Epithelial cell of proximal tubule (primary cell): ENCODE data around the gene CLRN3. TPM values are rescaled to one million over a fixed set of nuclear protein-coding genes. Genes with fewer than 3 reads are reported as not detected.

ENCODE experiments used
- DNase-seq: peaks from one replicate; pipeline ENCODE4 v3.0.0-alpha.2; 2011; ENCODE audit warnings: low read depth
- H3K4me3 ChIP-seq: 2 replicates; pipeline ENCODE4 v1.5.1; 2011; ENCODE audit warnings: low read depth, mild to moderate bottlenecking, low read length
- CTCF ChIP-seq: conservative IDR thresholded peaks from 2 replicates; pipeline ENCODE4 v1.5.1; 2012; ENCODE audit warnings: low read depth, mild to moderate bottlenecking, low read length
- total RNA-seq: library from RNA; depleted of rRNA; stranded (reverse); fragments of >200 nt; gene quantifications from 2 replicates; pipeline ENCODE4 v1.2.3, GENCODE V29; 2015

The CLRN3 gene
- total RNA-seq, 1 donor from 2014 or later, result not detected

GRCh38 chr10:127834221-127834620 is 58.5 kb downstream of the CLRN3 start:
- DNase-seq, result no peak
- TF ChIP-seq CTCF, result no peak
- H3K4me3 ChIP-seq, result no peak overlapping the region

DNA sequence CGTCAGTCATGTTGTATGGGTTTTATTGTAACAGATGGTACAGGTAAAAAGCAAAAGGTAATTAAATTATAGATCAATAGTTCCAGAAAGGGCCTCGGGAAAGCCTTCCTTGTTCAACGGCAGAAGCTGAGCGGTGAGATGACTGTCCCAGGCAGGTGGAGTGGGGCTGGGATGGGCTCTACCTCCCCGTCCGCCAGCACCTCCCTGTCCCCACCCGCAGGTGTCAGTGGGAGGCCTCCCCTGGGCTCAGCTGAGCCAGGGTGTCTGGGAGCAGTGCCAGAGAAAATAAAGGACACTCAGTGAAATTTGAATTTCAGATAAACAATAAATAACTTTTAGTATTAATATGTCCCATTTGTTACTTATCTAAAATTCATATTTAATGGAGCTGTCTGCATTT is 58.9 kb downstream of the CLRN3 start:
- no peak for DNase-seq
- no peak for TF ChIP-seq CTCF
- H3K4me3 ChIP-seq, result no peak overlapping the region

GRCh38 chr10:127832501-127832900 is 60.2 kb downstream of the CLRN3 start:
- peak overlapping the region; percentile 44 for H3K4me3 ChIP-seq
- no peak for DNase-seq
- no peak for TF ChIP-seq CTCF

DNA sequence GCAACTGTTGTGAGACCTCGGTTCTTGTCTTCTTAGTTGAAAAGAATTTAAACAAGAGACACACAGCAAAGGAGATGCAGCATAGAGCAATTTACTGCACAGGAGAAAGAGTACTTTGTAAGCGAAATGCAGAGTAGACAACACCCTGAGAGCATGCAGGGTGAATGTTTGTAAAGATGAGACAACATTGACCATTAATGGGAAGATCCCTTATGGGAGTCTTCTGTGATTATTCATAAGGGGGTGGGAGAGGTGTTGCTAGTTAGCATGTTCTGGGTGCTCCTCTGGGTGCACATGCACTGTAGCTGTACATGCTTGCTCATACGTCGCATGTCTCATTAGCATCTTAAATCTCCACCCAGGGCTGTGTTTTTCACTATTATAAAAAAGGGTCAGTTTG is 62.3 kb downstream of the CLRN3 start:
- no peak for DNase-seq
- no peak for TF ChIP-seq CTCF
- H3K4me3 ChIP-seq, result no peak overlapping the region

Other genes starting within 250 kb of the CLRN3 start
- gene FOXI2, start 155.8 kb downstream of the CLRN3 start, total RNA-seq, result not detected in 2 replicates
- gene PTPRE, start 14.2 kb upstream of the CLRN3 start, total RNA-seq, result 5.4 and 6.2 TPM in 2 replicates
- 40.6 and 44.9 TPM in 2 replicates for gene MKI67, start 233.5 kb upstream of the CLRN3 start, total RNA-seq